Right atrium auricular region (tissue), 2 donors: ENCODE data around the gene LIME1. TPM values are rescaled to one million over a fixed set of nuclear protein-coding genes. Genes with fewer than 3 reads are reported as not detected.

Experiments
- DNase-seq: peaks from one replicate; pipeline ENCODE4 v3.0.0-alpha.2; 2019; ENCODE audit warnings: low spot score
- H3K27ac ChIP-seq, 2 donors: fragments of 200-600 bp; sonication (generic); 1 replicate in 1 of 2; 2 replicates in 1 of 2; pipeline ENCODE4 v1.5.1; 2016 to 2019
- H3K27me3 ChIP-seq, 2 donors: fragments of 200-600 bp; sonication (generic); one replicate each; pipeline versions ENCODE4 v1.5.1 to v1.6.0; 2017 to 2019
- H3K36me3 ChIP-seq: fragments of 200-600 bp; sonication (generic); one replicate; pipeline ENCODE4 v1.5.1; 2016
- H3K4me1 ChIP-seq, 2 donors: fragments of 200-600 bp; sonication (generic); one replicate each; pipeline versions ENCODE4 v1.5.1 to v1.6.0; 2017 to 2019
- H3K4me3 ChIP-seq, 2 donors: fragments of 200-600 bp; sonication (generic); 1 replicate in 1 of 2; 2 replicates in 1 of 2; pipeline ENCODE4 v1.5.1; 2017 to 2019; ENCODE audit warnings: mild to moderate bottlenecking in 1 of 2, moderate library complexity in 1 of 2
- H3K9me3 ChIP-seq, 2 donors: fragments of 200-600 bp; sonication (generic); one replicate each; pipeline ENCODE4 v1.5.1; 2019
- total RNA-seq, 2 donors: library from RNA; depleted of rRNA; stranded (reverse); fragments of >200 nt; gene quantifications; one replicate each; pipeline ENCODE4 v1.1.0, GENCODE V29; 2016
- TF ChIP-seq, protein P1 (sequence below), 2 donors: fragments of 200-600 bp; sonication (generic); IDR thresholded peaks; one replicate each; pipeline ENCODE4 v1.5.1; 2019; ENCODE audit warnings: antibody characterized with exemption in 2 of 2

LIME1 gene
- total RNA-seq, 2 donors from 2014 or later: 2.4 to 2.5 TPM

GRCh38 chr20:63693733-63694583, 42.5 kb upstream of the LIME1 start:
- H3K36me3 ChIP-seq: peaks cover 14% of the 10 kb centered on the region
- no peak overlapping the region for H3K27ac ChIP-seq

DNA sequence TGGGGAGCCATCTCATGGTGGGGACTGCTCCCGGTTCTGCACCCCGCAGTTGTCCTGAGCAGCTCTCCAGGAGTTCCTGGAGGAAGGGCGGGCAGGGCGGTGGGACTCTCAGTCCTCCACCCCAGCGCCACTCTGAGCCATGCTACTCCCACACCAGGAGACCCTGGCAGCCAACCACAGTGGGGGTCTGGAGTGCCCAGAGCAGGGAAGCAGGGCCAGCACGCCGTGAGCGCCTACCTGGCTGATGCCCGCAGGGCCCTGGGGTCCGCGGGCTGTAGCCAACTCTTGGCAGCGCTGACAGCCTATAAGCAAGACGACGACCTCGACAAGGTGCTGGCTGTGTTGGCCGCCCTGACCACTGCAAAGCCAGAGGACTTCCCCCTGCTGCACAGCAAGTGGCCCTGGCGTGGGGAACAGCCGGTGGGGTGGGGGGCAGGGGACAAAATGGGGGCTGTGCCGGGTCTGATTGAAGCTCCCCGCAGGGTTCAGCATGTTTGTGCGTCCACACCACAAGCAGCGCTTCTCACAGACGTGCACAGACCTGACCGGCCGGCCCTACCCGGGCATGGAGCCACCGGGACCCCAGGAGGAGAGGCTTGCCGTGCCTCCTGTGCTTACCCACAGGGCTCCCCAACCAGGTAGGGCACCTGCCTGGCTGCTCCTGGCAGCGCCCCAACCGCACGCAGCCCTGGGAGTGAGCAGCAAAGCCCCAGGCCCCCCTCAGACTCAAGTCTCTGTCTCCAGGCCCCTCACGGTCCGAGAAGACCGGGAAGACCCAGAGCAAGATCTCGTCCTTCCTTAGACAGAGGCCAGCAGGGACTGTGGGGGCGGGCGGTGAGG, 41.7 kb upstream of the LIME1 start:
- Histone ChIP-seq H3K36me3 (peaks cover 14% of the 10 kb centered on the region), H3K27ac (no peak overlapping the region), H3K27me3 (no peaks in the 10 kb centered on the region), H3K4me3 (no peak overlapping the region), H3K4me1 (peaks cover 0 to 49% of the 10 kb centered on the region in 2 donors), H3K9me3 (no peaks in the 10 kb centered on the region)
- TF ChIP-seq, protein P1, sequence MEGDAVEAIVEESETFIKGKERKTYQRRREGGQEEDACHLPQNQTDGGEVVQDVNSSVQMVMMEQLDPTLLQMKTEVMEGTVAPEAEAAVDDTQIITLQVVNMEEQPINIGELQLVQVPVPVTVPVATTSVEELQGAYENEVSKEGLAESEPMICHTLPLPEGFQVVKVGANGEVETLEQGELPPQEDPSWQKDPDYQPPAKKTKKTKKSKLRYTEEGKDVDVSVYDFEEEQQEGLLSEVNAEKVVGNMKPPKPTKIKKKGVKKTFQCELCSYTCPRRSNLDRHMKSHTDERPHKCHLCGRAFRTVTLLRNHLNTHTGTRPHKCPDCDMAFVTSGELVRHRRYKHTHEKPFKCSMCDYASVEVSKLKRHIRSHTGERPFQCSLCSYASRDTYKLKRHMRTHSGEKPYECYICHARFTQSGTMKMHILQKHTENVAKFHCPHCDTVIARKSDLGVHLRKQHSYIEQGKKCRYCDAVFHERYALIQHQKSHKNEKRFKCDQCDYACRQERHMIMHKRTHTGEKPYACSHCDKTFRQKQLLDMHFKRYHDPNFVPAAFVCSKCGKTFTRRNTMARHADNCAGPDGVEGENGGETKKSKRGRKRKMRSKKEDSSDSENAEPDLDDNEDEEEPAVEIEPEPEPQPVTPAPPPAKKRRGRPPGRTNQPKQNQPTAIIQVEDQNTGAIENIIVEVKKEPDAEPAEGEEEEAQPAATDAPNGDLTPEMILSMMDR (IDR thresholded peaks at IDR 0.05): no peak
- no peak for DNase-seq

More at GRCh38 chr20:63693733-63694583, 42.5 kb upstream of the LIME1 start:
- Histone ChIP-seq H3K27me3 (no peaks in the 10 kb centered on the region), H3K9me3 (no peaks in the 10 kb centered on the region), H3K4me3 (no peak overlapping the region), H3K4me1 (peaks cover 0 to 46% of the 10 kb centered on the region in 2 donors)
- no peak for DNase-seq
- TF ChIP-seq, protein P1 (IDR thresholded peaks at IDR 0.05): no peak

GRCh38 chr20:63695424-63696305, 40.8 kb upstream of the LIME1 start:
- DNase-seq: no peak
- Histone ChIP-seq H3K9me3 (no peaks in the 10 kb centered on the region), H3K4me3 (no peak overlapping the region), H3K27ac (peak overlapping the region; percentile 53 to 61), H3K36me3 (peaks cover 14% of the 10 kb centered on the region), H3K27me3 (no peaks in the 10 kb centered on the region), H3K4me1 (peaks cover 0 to 52% of the 10 kb centered on the region in 2 donors)
- TF ChIP-seq, protein P1 (IDR thresholded peaks at IDR 0.05): no peak

GRCh38 chr20:63696306-63696627, 40.2 kb upstream of the LIME1 start:
- peaks cover 14% of the 10 kb centered on the region for H3K36me3 ChIP-seq
- no peaks in the 10 kb centered on the region for H3K27me3 ChIP-seq
- H3K9me3 ChIP-seq: no peaks in the 10 kb centered on the region
- no peak for DNase-seq
- TF ChIP-seq, protein P1 (IDR thresholded peaks at IDR 0.05): no peak
- peak overlapping the region in 1 of 2 donors; percentile 37 for H3K4me3 ChIP-seq
- peak overlapping the region; percentile 53 to 61 for H3K27ac ChIP-seq
- peaks cover 0 to 52% of the 10 kb centered on the region in 2 donors for H3K4me1 ChIP-seq

DNA sequence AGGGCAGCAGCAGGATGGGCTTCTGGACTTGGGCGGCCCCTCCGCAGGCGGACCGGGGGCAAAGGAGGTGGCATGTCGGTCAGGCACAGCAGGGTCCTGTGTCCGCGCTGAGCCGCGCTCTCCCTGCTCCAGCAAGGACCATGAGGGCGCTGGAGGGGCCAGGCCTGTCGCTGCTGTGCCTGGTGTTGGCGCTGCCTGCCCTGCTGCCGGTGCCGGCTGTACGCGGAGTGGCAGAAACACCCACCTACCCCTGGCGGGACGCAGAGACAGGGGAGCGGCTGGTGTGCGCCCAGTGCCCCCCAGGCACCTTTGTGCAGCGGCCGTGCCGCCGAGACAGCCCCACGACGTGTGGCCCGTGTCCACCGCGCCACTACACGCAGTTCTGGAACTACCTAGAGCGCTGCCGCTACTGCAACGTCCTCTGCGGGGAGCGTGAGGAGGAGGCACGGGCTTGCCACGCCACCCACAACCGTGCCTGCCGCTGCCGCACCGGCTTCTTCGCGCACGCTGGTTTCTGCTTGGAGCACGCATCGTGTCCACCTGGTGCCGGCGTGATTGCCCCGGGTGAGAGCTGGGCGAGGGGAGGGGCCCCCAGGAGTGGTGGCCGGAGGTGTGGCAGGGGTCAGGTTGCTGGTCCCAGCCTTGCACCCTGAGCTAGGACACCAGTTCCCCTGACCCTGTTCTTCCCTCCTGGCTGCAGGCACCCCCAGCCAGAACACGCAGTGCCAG, 39.7 kb upstream of the LIME1 start, which contains the start of gene TNFRSF6B:
Gene TNFRSF6B, plus strand, starts transcription at position 25 of the 729 bp plus-strand sequence. Its CDS starts 116 bp downstream, at position 141.
- DNase-seq: no peak
- Histone ChIP-seq H3K27ac (peak within 1 kb of the TSS; percentile 53 to 61), H3K4me1 (peaks cover 0 to 52% of the 10 kb centered on the region in 2 donors), H3K4me3 (peak within 1 kb of the TSS in 1 of 2 donors; percentile 37), H3K9me3 (no peaks in the 10 kb centered on the region), H3K36me3 (peaks cover 14% of the 10 kb centered on the region), H3K27me3 (no peaks in the 10 kb centered on the region)
- TF ChIP-seq, protein P1 (IDR thresholded peaks at IDR 0.05): no peak
